HCT116 (cell line): Measurements from ENCODE around the gene CACNA1G. TPM values are rescaled to one million over a fixed set of nuclear protein-coding genes. Genes with fewer than 3 reads are reported as not detected.

Source experiments
- ATAC-seq: fragments of 200-7000 bp; cut with Tn5 transposase; 2 replicates; pipeline ENCODE4 v1.9.1; 2020; ENCODE audit warnings: mild to moderate bottlenecking, moderate library complexity
- BruUV-seq: library from RNA; stranded (reverse); fragments of 400-500 nt; replicated peaks from 2 replicates; lab custom pipeline; 2021; lab: Mats Ljungman, UMichigan
- CTCF ChIA-PET: fragments of 300-600 bp; sonication (Branson Sonifier 250); formaldehyde crosslinking; loops from one replicate; lab custom pipeline; 2021; ENCODE audit warnings: antibody characterized with exemption; lab: Charles Lee
- POLR2A ChIA-PET: fragments of 300-600, 350-600 bp; sonication (Branson Sonifier 250); formaldehyde crosslinking; loops from one replicate; lab custom pipeline; 2021; ENCODE audit warnings: antibody characterized with exemption; lab: Charles Lee
- RAD21 ChIA-PET, 2 experiments: fragments of 300-600 bp; sonication (Branson Sonifier 250); formaldehyde crosslinking; loops; one replicate each; lab custom pipeline; 2023; ENCODE audit warnings: low total read pairs in 2 of 2; ENCODE audit not compliant: uncharacterized antibody in 2 of 2, unreplicated experiment in 2 of 2, low non-redundant PET in 1 of 2; lab: Charles Lee
- DNase-seq: peaks from one replicate; pipeline ENCODE4 v3.0.0-alpha.2; 2010; ENCODE audit warnings: low read depth, low spot score
- H2AFZ ChIP-seq: fragments of 200-600 bp; shearing (Covaris generic), sonication (generic); 2 replicates; pipeline ENCODE4 v1.6.1; 2017; ENCODE audit warnings: low read depth, mixed run types, mixed read lengths, antibody characterized with exemption, low read length; ENCODE audit not compliant: poor library complexity, severe bottlenecking
- H3K27ac ChIP-seq: 2 replicates; pipeline ENCODE4 v1.5.1; 2012; ENCODE audit warnings: low read depth, low read length
- H3K27me3 ChIP-seq: fragments of 200-600 bp; sonication (generic); 2 replicates; pipeline ENCODE4 v1.6.1; 2016; ENCODE audit warnings: mixed run types, low read length, mixed read lengths; ENCODE audit not compliant: insufficient read depth
- H3K36me3 ChIP-seq, 2 experiments: fragments of 200-500 bp in 1 of 2; fragments of 200-600 bp in 1 of 2; sonication (Bioruptor generic) in 1 of 2; sonication (generic) in 1 of 2; 2 replicates each; pipeline versions ENCODE4 v1.5.1 to v1.6.1; 2014 to 2016; ENCODE audit warnings: low read length in 2 of 2, inconsistent platforms in 1 of 2, mixed read lengths in 1 of 2, mixed run types in 1 of 2; ENCODE audit not compliant: insufficient read depth in 2 of 2, control insufficient read depth in 1 of 2
- H3K4me1 ChIP-seq, 2 experiments: fragments of 200-600 bp in 1 of 2; sonication (generic) in 1 of 2; 2 replicates each; pipeline versions ENCODE4 v1.5.1 to v1.6.1; 2012 to 2017; ENCODE audit warnings: low read length in 2 of 2, inconsistent platforms in 1 of 2, mild to moderate bottlenecking in 1 of 2, mixed read lengths in 1 of 2, mixed run types in 1 of 2, moderate library complexity in 1 of 2; ENCODE audit not compliant: insufficient read depth in 2 of 2, control insufficient read depth in 1 of 2
- H3K4me2 ChIP-seq: fragments of 200-600 bp; sonication (generic); 2 replicates; pipeline ENCODE4 v1.6.1; 2017; ENCODE audit warnings: mixed run types, low read length, mixed read lengths
- H3K4me3 ChIP-seq, 2 experiments: fragments of 200-600 bp in 1 of 2; sonication (generic) in 1 of 2; replicated peaks in 1 of 2; 2 replicates each; pipeline ENCODE4 v1.5.1; 2011 to 2016; ENCODE audit warnings: low read length in 2 of 2, control low read depth in 1 of 2, low read depth in 1 of 2, mild to moderate bottlenecking in 1 of 2, mixed read lengths in 1 of 2, mixed run types in 1 of 2
- H3K79me2 ChIP-seq: fragments of 200-600 bp; sonication (generic); 2 replicates; pipeline ENCODE4 v1.6.1; 2017; ENCODE audit warnings: mild to moderate bottlenecking, mixed run types, low read length, moderate library complexity, mixed read lengths; ENCODE audit not compliant: insufficient read depth
- H3K9ac ChIP-seq: fragments of 200-600 bp; sonication (generic); 2 replicates; pipeline ENCODE4 v1.6.1; 2016; ENCODE audit warnings: low read length, mixed read lengths
- H3K9me2 ChIP-seq: fragments of 200-600 bp; sonication (generic), shearing (Covaris generic); 2 replicates; pipeline ENCODE4 v1.6.1; 2017; ENCODE audit warnings: mixed run types, mild to moderate bottlenecking, moderate library complexity; ENCODE audit not compliant: insufficient read depth
- H3K9me3 ChIP-seq, 2 experiments: fragments of 200-500 bp in 1 of 2; fragments of 200-600 bp in 1 of 2; sonication (Bioruptor generic) in 1 of 2; sonication (generic) in 1 of 2; 2 replicates each; pipeline ENCODE4 v1.6.1; 2014 to 2017; ENCODE audit warnings: low read length in 2 of 2, mixed read lengths in 2 of 2, inconsistent platforms in 1 of 2, low read depth in 1 of 2, mild to moderate bottlenecking in 1 of 2, mixed run types in 1 of 2, moderate library complexity in 1 of 2; ENCODE audit not compliant: control insufficient read depth in 1 of 2, insufficient read depth in 1 of 2
- H4K20me1 ChIP-seq: fragments of 200-600 bp; sonication (generic), shearing (Covaris generic); 2 replicates; pipeline ENCODE4 v1.6.1; 2017; ENCODE audit warnings: mixed run types, mild to moderate bottlenecking, moderate library complexity; ENCODE audit not compliant: insufficient read depth
- CTCF ChIP-seq, 3 experiments: fragments of 200-600 bp in 1 of 3; sonication (generic) in 1 of 3; IDR thresholded peaks in 2 of 3; conservative IDR thresholded peaks in 1 of 3; 2 replicates each; pipeline ENCODE4 v1.5.1; 2012 to 2017; ENCODE audit warnings: low read depth in 2 of 3, low read length in 2 of 3, antibody characterized with exemption in 1 of 3, borderline replicate concordance in 1 of 3, control low read depth in 1 of 3, mild to moderate bottlenecking in 1 of 3, mixed read lengths in 1 of 3, mixed run types in 1 of 3, moderate library complexity in 1 of 3; ENCODE audit not compliant: insufficient read depth in 1 of 3
- EZH2phosphoT487 ChIP-seq: fragments of 200-600 bp; IDR thresholded peaks from 2 replicates; pipeline ENCODE4 v1.6.1; 2018; ENCODE audit warnings: antibody characterized with exemption, borderline replicate concordance
- RAD21 ChIP-seq: IDR thresholded peaks from 2 replicates; pipeline ENCODE4 v1.6.1; 2012; ENCODE audit warnings: low read depth, mild to moderate bottlenecking
- SIN3A ChIP-seq: IDR thresholded peaks from 2 replicates; pipeline ENCODE4 v1.6.1; 2012; ENCODE audit warnings: low read depth
- TCF7L2 ChIP-seq: IDR thresholded peaks from 2 replicates; pipeline ENCODE4 v1.7.0; 2011; ENCODE audit warnings: borderline replicate concordance, inconsistent platforms; ENCODE audit not compliant: insufficient read depth, insufficient read length; ENCODE audit errors: extremely low read depth
- YY1 ChIP-seq: IDR thresholded peaks from 2 replicates; pipeline ENCODE4 v1.6.1; 2011; ENCODE audit warnings: low read length, low read depth, moderate library complexity, mild to moderate bottlenecking; ENCODE audit not compliant: insufficient replicate concordance; ENCODE audit errors: extremely low read depth
- intact Hi-C: fragments of 100-400 bp; cut with micrococcal nuclease; formaldehyde crosslinking; loops from 2 replicates; pipeline ENCODE4 v1.10.0; 2022
- total RNA-seq: library from RNA; stranded (reverse); gene quantifications from one replicate; pipeline ENCODE4 v1.2.1, GENCODE V29; 2021; ENCODE audit not compliant: unreplicated experiment
- TF ChIP-seq, protein P1 (sequence below): IDR thresholded peaks from 2 replicates; pipeline ENCODE4 v1.6.1; 2012
- TF ChIP-seq, protein P2 (sequence below): IDR thresholded peaks from 2 replicates; pipeline ENCODE4 v1.6.1; 2011; ENCODE audit warnings: mild to moderate bottlenecking, low read length, moderate library complexity; ENCODE audit not compliant: insufficient replicate concordance; ENCODE audit errors: extremely low read depth

The CACNA1G gene
- total RNA-seq, 1 experiment from 2014 or later: 3.4 TPM

DNA sequence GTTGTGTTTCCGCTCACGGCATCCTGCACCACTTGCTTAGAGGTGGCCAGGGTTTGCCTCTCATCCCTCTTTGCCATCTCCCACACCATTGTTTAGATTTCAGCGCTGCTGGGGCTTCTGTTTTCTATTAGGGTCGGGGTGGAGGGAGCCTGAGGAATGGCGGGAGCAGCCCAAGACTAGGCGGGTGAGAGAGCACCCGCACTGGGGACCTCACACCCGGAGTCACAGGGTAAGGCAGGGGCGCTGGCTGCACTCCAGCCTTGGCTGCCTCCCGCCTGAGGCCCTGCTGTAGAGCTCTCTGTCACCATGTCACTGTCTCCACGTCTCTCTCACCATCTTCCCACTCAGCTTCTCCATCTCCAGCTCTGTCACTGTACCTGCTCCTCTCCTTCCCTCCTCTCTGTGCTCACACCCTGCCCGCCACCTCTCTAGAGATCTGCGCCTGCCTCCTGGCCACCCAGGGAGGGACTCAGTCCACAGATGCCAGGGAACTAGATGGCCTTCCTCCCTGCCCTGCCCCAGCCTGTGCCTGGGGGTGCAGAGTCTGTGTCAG, 41.4 kb downstream of the CACNA1G start:
- Histone ChIP-seq H3K4me3 (no peak overlapping the region), H3K79me2 (no peaks in the 10 kb centered on the region), H3K9me2 (no peaks in the 10 kb centered on the region), H3K4me1 (no peaks in the 10 kb centered on the region), H3K4me2 (no peak overlapping the region), H3K27me3 (no peaks in the 10 kb centered on the region), H2AFZ (no peak overlapping the region), H3K27ac (no peak overlapping the region), H4K20me1 (no peaks in the 10 kb centered on the region), H3K9ac (no peak overlapping the region), H3K9me3 (no peaks in the 10 kb centered on the region), H3K36me3 (no peaks in the 10 kb centered on the region)
- TF ChIP-seq TCF7L2 (no peak), EZH2phosphoT487 (no peak), RAD21 (no peak), YY1 (no peak), SIN3A (no peak), CTCF (IDR thresholded peaks at IDR 0.05 in 2 of 3, conservative IDR thresholded peaks at IDR 0.05 in 1 of 3; ENCODE audit: borderline replicate concordance in 1 of 3, insufficient read depth in 1 of 3, low read depth in 2 of 3, low read length in 2 of 3) (no peak)
- TF ChIP-seq, protein P1, sequence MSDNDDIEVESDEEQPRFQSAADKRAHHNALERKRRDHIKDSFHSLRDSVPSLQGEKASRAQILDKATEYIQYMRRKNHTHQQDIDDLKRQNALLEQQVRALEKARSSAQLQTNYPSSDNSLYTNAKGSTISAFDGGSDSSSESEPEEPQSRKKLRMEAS: no peak
- TF ChIP-seq, protein P2, sequence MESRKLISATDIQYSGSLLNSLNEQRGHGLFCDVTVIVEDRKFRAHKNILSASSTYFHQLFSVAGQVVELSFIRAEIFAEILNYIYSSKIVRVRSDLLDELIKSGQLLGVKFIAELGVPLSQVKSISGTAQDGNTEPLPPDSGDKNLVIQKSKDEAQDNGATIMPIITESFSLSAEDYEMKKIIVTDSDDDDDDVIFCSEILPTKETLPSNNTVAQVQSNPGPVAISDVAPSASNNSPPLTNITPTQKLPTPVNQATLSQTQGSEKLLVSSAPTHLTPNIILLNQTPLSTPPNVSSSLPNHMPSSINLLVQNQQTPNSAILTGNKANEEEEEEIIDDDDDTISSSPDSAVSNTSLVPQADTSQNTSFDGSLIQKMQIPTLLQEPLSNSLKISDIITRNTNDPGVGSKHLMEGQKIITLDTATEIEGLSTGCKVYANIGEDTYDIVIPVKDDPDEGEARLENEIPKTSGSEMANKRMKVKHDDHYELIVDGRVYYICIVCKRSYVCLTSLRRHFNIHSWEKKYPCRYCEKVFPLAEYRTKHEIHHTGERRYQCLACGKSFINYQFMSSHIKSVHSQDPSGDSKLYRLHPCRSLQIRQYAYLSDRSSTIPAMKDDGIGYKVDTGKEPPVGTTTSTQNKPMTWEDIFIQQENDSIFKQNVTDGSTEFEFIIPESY: no peak
- no peak for DNase-seq
- RAD21 ChIA-PET: no interaction called here
- CTCF ChIA-PET: no interaction called here
- intact Hi-C loops: no loop called here
- no TSS peak for BruUV-seq
- no peak for ATAC-seq
- POLR2A ChIA-PET: no interaction called here
